SK-N-SH (cell line): ENCODE data around the gene LRRN4.

ENCODE experiments used
- ELF1 ChIP-seq: IDR thresholded peaks from 2 replicates; pipeline ENCODE4 v1.4.0; 2012
- EP300 ChIP-seq, 2 experiments: IDR thresholded peaks; 2 replicates each; pipeline versions ENCODE4 v1.4.0 to v1.6.1; 2012; ENCODE audit warnings: borderline replicate concordance in 1 of 2, low read depth in 1 of 2, low read length in 1 of 2
- POLR2AphosphoS5 ChIP-seq: IDR thresholded peaks from 2 replicates; pipeline ENCODE4 v1.6.1; 2012; ENCODE audit warnings: low read depth, low read length
- RAD21 ChIP-seq: IDR thresholded peaks from 2 replicates; pipeline ENCODE4 v1.6.1; 2012; ENCODE audit warnings: mild to moderate bottlenecking, low read length
- RCOR1 ChIP-seq: fragments of 150-350 bp; IDR thresholded peaks from 2 replicates; pipeline ENCODE4 v1.6.1; 2017; ENCODE audit warnings: antibody characterized with exemption, low read length
- RFX5 ChIP-seq: IDR thresholded peaks from 2 replicates; pipeline ENCODE4 v1.6.1; 2012; ENCODE audit warnings: mild to moderate bottlenecking, improper control_type of control experiment, low read length
- TF ChIP-seq, protein P1 (sequence below): fragments of 200-600 bp; sonication (generic); IDR thresholded peaks from 2 replicates; pipeline ENCODE4 v1.6.1; 2017; ENCODE audit warnings: antibody characterized with exemption, mild to moderate bottlenecking, moderate library complexity
- TF ChIP-seq, protein P2 (sequence below): IDR thresholded peaks from 2 replicates; pipeline ENCODE4 v1.4.0; 2012; ENCODE audit warnings: low read depth, borderline replicate concordance
- TF ChIP-seq, protein P3 (sequence below): IDR thresholded peaks from 2 replicates; pipeline ENCODE4 v1.4.0; 2012; ENCODE audit warnings: low read depth
- TF ChIP-seq, protein P4 (sequence below): fragments of 150-350 bp; IDR thresholded peaks from 2 replicates; pipeline ENCODE4 v1.6.1; 2017; ENCODE audit warnings: antibody characterized with exemption, low read length, low read depth, borderline replicate concordance
- TF ChIP-seq, protein P5 (sequence below): IDR thresholded peaks from 2 replicates; pipeline ENCODE4 v1.6.1; 2012; ENCODE audit warnings: mild to moderate bottlenecking, low read depth, low read length, moderate library complexity

DNA sequence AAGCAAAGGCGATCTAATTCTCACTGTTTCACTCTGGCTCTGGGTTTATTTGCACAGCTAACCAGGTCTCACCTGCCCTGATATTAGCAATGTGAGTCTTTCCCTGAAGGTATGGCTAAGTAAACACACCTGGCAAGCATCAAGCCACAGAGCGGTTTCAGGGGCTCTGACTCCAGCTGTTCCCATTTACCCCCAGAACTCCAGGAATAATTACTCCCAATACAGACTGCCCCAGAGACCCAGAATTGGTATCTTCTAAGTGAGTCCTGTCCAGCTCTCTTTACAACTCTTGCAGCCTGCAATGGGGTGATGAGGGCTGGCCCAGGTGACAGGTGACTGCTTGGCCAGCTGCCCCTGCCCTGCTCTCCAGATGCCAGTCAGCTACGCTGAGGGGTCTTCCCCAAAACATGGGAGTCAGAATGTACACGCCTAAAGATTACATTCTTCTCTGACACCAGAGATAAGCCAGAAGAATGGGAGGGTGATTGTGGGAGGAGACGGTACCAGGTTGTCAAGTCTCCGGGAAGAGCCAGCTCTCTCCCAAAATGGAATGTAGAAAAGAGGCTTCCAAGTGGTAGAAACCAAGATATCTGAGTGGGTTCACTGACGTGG lies 4.9 kb upstream of the LRRN4 start:
- TF ChIP-seq RFX5 (no peak), EP300 (IDR thresholded peaks at IDR 0.05; ENCODE audit: borderline replicate concordance in 1 of 2, low read depth in 1 of 2, low read length in 1 of 2) (no peak), RCOR1 (no peak), RAD21 (no peak), ELF1 (no peak), POLR2AphosphoS5 (no peak)
- TF ChIP-seq, protein P1, sequence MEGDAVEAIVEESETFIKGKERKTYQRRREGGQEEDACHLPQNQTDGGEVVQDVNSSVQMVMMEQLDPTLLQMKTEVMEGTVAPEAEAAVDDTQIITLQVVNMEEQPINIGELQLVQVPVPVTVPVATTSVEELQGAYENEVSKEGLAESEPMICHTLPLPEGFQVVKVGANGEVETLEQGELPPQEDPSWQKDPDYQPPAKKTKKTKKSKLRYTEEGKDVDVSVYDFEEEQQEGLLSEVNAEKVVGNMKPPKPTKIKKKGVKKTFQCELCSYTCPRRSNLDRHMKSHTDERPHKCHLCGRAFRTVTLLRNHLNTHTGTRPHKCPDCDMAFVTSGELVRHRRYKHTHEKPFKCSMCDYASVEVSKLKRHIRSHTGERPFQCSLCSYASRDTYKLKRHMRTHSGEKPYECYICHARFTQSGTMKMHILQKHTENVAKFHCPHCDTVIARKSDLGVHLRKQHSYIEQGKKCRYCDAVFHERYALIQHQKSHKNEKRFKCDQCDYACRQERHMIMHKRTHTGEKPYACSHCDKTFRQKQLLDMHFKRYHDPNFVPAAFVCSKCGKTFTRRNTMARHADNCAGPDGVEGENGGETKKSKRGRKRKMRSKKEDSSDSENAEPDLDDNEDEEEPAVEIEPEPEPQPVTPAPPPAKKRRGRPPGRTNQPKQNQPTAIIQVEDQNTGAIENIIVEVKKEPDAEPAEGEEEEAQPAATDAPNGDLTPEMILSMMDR = no peak
- TF ChIP-seq, protein P2, sequence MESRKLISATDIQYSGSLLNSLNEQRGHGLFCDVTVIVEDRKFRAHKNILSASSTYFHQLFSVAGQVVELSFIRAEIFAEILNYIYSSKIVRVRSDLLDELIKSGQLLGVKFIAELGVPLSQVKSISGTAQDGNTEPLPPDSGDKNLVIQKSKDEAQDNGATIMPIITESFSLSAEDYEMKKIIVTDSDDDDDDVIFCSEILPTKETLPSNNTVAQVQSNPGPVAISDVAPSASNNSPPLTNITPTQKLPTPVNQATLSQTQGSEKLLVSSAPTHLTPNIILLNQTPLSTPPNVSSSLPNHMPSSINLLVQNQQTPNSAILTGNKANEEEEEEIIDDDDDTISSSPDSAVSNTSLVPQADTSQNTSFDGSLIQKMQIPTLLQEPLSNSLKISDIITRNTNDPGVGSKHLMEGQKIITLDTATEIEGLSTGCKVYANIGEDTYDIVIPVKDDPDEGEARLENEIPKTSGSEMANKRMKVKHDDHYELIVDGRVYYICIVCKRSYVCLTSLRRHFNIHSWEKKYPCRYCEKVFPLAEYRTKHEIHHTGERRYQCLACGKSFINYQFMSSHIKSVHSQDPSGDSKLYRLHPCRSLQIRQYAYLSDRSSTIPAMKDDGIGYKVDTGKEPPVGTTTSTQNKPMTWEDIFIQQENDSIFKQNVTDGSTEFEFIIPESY = no peak
- TF ChIP-seq, protein P3, sequence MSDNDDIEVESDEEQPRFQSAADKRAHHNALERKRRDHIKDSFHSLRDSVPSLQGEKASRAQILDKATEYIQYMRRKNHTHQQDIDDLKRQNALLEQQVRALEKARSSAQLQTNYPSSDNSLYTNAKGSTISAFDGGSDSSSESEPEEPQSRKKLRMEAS = no peak
- TF ChIP-seq, protein P4, sequence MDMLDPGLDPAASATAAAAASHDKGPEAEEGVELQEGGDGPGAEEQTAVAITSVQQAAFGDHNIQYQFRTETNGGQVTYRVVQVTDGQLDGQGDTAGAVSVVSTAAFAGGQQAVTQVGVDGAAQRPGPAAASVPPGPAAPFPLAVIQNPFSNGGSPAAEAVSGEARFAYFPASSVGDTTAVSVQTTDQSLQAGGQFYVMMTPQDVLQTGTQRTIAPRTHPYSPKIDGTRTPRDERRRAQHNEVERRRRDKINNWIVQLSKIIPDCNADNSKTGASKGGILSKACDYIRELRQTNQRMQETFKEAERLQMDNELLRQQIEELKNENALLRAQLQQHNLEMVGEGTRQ = no peak
- TF ChIP-seq, protein P5, sequence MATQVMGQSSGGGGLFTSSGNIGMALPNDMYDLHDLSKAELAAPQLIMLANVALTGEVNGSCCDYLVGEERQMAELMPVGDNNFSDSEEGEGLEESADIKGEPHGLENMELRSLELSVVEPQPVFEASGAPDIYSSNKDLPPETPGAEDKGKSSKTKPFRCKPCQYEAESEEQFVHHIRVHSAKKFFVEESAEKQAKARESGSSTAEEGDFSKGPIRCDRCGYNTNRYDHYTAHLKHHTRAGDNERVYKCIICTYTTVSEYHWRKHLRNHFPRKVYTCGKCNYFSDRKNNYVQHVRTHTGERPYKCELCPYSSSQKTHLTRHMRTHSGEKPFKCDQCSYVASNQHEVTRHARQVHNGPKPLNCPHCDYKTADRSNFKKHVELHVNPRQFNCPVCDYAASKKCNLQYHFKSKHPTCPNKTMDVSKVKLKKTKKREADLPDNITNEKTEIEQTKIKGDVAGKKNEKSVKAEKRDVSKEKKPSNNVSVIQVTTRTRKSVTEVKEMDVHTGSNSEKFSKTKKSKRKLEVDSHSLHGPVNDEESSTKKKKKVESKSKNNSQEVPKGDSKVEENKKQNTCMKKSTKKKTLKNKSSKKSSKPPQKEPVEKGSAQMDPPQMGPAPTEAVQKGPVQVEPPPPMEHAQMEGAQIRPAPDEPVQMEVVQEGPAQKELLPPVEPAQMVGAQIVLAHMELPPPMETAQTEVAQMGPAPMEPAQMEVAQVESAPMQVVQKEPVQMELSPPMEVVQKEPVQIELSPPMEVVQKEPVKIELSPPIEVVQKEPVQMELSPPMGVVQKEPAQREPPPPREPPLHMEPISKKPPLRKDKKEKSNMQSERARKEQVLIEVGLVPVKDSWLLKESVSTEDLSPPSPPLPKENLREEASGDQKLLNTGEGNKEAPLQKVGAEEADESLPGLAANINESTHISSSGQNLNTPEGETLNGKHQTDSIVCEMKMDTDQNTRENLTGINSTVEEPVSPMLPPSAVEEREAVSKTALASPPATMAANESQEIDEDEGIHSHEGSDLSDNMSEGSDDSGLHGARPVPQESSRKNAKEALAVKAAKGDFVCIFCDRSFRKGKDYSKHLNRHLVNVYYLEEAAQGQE = no peak
